ENCODE measurements around the gene CRMP1. TPM values are rescaled to one million over a fixed set of nuclear protein-coding genes. Genes with fewer than 3 reads are reported as not detected.
A peak's percentile ranks its signal among the peaks of the same experiment; 100 is the strongest.

CRMP1 gene
- total RNA-seq, 1 experiment from 2014 or later, result 134 TPM

DNA sequence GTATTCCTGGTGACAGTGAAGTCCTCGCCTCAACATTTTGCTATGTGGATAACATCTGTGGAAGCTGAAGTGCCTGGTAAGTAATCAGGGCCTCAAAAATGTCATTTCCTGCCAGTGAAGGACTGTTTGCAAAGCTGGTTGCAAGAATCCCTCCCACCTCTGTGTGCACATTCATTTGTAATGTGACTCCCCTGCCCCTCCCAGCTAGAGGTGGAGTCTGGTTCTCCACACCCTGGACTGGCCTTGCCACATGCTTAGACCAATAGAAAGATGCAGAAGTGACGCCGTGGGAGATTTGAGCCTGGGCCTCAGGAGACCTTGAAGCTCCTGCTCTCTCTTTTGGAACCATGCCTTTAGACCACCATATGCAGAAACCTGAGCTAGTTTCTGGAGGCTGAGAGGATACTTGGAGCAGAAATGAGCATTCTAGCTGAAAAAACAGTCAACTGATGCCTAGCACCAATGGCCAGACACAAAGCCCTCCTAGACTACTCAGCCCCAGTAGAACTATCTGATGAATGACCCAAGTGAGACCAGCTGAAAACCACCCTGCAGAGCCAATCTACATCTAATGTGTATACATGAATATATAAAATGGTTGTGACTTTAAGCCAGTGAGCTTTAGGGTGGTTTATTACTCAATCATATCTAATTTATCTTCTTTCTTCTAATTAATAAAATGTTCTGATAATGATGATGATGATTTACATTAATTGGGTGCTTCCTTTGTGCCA is 47.8 kb upstream of the CRMP1 start:
- Mint-ChIP-seq H3K27me3 (ENCODE audit: low read depth) (peaks cover 19% of the 10 kb centered on the region), H3K36me3 (peaks cover 9% of the 10 kb centered on the region; the same call in 1 of the 2 replicates), H3K4me3 (no peak overlapping the region), H3K9me3 (peaks cover 14% of the 10 kb centered on the region), H3K27ac (no peak overlapping the region), H3K4me1 (peaks cover 29% of the 10 kb centered on the region)
- ChIA-PET POLR2A (interaction anchor here (0.8 kb wide), 1 partner anchor 23 kb away, joined by 3 read pairs; no protein-coding TSS in a partner anchor), CTCF (interaction anchor here (0.6 to 1.2 kb wide), 2 partner anchors 23 to 71 kb away, joined by 3 to 7 read pairs; no protein-coding TSS in a partner anchor)
- DNase-seq (ENCODE audit: low spot score) (no peak), ATAC-seq (peak; percentile 90)
- no peak for TF ChIP-seq ZNF232 (CRISPR knock-in tag; IDR thresholded peaks at IDR 0.05)
- no peak for TF ChIP-seq MXD4 (CRISPR knock-in tag; IDR thresholded peaks at IDR 0.05; ENCODE audit: borderline replicate concordance)
- no peak for TF ChIP-seq ESRRA (CRISPR knock-in tag; IDR thresholded peaks at IDR 0.05; ENCODE audit: borderline replicate concordance)
- no peak for TF ChIP-seq RORB (CRISPR knock-in tag; IDR thresholded peaks at IDR 0.05)
- TF ChIP-seq CREM (CRISPR knock-in tag; IDR thresholded peaks at IDR 0.05), result no peak
- TF ChIP-seq E2F5 (CRISPR knock-in tag; IDR thresholded peaks at IDR 0.05), result no peak
- no peak for TF ChIP-seq JAZF1 (CRISPR knock-in tag; IDR thresholded peaks at IDR 0.05)
- no peak for TF ChIP-seq ZNF263 (CRISPR knock-in tag; IDR thresholded peaks at IDR 0.05; ENCODE audit: low read depth)

GRCh38 chr4:5933996-5934831 is 41.3 kb upstream of the CRMP1 start:
- Mint-ChIP-seq H3K4me3 (no peak overlapping the region), H3K27me3 (ENCODE audit: low read depth) (peaks cover 2% of the 10 kb centered on the region; the same call in 1 of the 2 replicates), H3K36me3 (no peaks in the 10 kb centered on the region), H3K27ac (no peak overlapping the region), H3K9me3 (no peaks in the 10 kb centered on the region), H3K4me1 (peaks cover 24% of the 10 kb centered on the region)
- POLR2A ChIA-PET, result no interaction called here
- TF ChIP-seq ZNF121 (CRISPR knock-in tag; IDR thresholded peaks at IDR 0.05), result peak; percentile 87
- TF ChIP-seq ELF4 (CRISPR knock-in tag; IDR thresholded peaks at IDR 0.05; ENCODE audit: low read depth), result no peak
- DNase-seq (ENCODE audit: low spot score) (no peak), ATAC-seq (no peak)
- CTCF ChIA-PET, result no interaction called here

DNA sequence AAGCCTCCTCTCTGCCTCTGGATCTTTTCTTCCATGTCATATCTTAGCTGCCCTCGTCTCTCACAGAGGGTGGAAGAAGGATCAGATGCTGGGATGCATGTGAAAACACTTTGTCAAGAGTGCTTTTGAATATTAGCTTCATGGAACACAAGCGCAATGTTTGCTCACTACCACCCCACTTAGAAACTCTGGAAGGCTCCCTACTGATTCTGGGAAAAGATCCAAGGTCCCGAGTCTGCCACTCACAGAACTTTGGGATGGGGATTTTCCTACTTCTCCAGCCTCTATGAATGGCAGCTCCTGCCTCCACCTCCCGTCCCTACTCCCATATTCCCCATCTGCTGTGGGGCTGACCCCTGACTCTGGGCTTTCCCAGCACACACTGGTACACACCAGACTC is 40.2 kb upstream of the CRMP1 start:
- H3K4me1 Mint-ChIP-seq, result peaks cover 24% of the 10 kb centered on the region
- ChIA-PET POLR2A (interaction anchor here (0.7 kb wide), 1 partner anchor 46 kb away, joined by 3 read pairs; no protein-coding TSS in a partner anchor), CTCF (no interaction called here)
- DNase-seq (ENCODE audit: low spot score), result no peak
- ATAC-seq, result no peak
- no peak overlapping the region for H3K4me3 Mint-ChIP-seq
- no peaks in the 10 kb centered on the region for H3K9me3 Mint-ChIP-seq
- H3K36me3 Mint-ChIP-seq, result no peaks in the 10 kb centered on the region
- no peaks in the 10 kb centered on the region; the same call in 1 of the 2 replicates for H3K27me3 Mint-ChIP-seq (ENCODE audit: low read depth)
- H3K27ac Mint-ChIP-seq, result no peak overlapping the region
- TF ChIP-seq, protein P1, sequence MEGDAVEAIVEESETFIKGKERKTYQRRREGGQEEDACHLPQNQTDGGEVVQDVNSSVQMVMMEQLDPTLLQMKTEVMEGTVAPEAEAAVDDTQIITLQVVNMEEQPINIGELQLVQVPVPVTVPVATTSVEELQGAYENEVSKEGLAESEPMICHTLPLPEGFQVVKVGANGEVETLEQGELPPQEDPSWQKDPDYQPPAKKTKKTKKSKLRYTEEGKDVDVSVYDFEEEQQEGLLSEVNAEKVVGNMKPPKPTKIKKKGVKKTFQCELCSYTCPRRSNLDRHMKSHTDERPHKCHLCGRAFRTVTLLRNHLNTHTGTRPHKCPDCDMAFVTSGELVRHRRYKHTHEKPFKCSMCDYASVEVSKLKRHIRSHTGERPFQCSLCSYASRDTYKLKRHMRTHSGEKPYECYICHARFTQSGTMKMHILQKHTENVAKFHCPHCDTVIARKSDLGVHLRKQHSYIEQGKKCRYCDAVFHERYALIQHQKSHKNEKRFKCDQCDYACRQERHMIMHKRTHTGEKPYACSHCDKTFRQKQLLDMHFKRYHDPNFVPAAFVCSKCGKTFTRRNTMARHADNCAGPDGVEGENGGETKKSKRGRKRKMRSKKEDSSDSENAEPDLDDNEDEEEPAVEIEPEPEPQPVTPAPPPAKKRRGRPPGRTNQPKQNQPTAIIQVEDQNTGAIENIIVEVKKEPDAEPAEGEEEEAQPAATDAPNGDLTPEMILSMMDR (IDR thresholded peaks at IDR 0.05), result no peak
- no peak for TF ChIP-seq JUN (CRISPR knock-in tag; IDR thresholded peaks at IDR 0.05)
- TF ChIP-seq SP1 (CRISPR knock-in tag; conservative IDR thresholded peaks at IDR 0.05), result no peak
- no peak for TF ChIP-seq NFATC4 (CRISPR knock-in tag; IDR thresholded peaks at IDR 0.05)
- TF ChIP-seq, protein P2, sequence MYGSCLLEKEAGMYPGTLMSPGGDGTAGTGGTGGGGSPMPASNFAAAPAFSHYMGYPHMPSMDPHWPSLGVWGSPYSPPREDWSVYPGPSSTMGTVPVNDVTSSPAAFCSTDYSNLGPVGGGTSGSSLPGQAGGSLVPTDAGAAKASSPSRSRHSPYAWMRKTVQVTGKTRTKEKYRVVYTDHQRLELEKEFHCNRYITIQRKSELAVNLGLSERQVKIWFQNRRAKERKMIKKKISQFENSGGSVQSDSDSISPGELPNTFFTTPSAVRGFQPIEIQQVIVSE (CRISPR knock-in tag; IDR thresholded peaks at IDR 0.05; ENCODE audit: borderline replicate concordance), result no peak
- TF ChIP-seq ZNF425 (CRISPR knock-in tag; conservative IDR thresholded peaks at IDR 0.05), result no peak
- TF ChIP-seq IRF2 (CRISPR knock-in tag; IDR thresholded peaks at IDR 0.05; ENCODE audit: borderline replicate concordance, low read depth), result no peak
- TF ChIP-seq IRF1 (CRISPR knock-in tag; IDR thresholded peaks at IDR 0.05), result no peak
- TF ChIP-seq, protein P3, sequence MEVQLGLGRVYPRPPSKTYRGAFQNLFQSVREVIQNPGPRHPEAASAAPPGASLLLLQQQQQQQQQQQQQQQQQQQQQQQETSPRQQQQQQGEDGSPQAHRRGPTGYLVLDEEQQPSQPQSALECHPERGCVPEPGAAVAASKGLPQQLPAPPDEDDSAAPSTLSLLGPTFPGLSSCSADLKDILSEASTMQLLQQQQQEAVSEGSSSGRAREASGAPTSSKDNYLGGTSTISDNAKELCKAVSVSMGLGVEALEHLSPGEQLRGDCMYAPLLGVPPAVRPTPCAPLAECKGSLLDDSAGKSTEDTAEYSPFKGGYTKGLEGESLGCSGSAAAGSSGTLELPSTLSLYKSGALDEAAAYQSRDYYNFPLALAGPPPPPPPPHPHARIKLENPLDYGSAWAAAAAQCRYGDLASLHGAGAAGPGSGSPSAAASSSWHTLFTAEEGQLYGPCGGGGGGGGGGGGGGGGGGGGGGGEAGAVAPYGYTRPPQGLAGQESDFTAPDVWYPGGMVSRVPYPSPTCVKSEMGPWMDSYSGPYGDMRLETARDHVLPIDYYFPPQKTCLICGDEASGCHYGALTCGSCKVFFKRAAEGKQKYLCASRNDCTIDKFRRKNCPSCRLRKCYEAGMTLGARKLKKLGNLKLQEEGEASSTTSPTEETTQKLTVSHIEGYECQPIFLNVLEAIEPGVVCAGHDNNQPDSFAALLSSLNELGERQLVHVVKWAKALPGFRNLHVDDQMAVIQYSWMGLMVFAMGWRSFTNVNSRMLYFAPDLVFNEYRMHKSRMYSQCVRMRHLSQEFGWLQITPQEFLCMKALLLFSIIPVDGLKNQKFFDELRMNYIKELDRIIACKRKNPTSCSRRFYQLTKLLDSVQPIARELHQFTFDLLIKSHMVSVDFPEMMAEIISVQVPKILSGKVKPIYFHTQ (CRISPR knock-in tag; IDR thresholded peaks at IDR 0.05), result no peak
- TF ChIP-seq ZNF232 (CRISPR knock-in tag; IDR thresholded peaks at IDR 0.05), result no peak
- TF ChIP-seq KAT7 (CRISPR knock-in tag; IDR thresholded peaks at IDR 0.05; ENCODE audit: borderline replicate concordance), result no peak
- no peak for TF ChIP-seq ZNF317 (CRISPR knock-in tag; IDR thresholded peaks at IDR 0.05; ENCODE audit: borderline replicate concordance, low read depth)

Data from WTC11 (cell line).